Left ventricle myocardium inferior (tissue), 1 donor: Measurements from ENCODE around the gene TMBIM6. TPM values are rescaled to one million over a fixed set of nuclear protein-coding genes. Genes with fewer than 3 reads are reported as not detected.
"Not testable (repeated sequence)": the region's sequence is repeated elsewhere in the genome, so short reads cannot be mapped to it uniquely, and the experiment has no call there.

Source experiments
- DNase-seq: peaks from one replicate; pipeline ENCODE4 v3.0.0-alpha.2; 2020
- H3K27ac ChIP-seq: fragments of 200-600 bp; replicated peaks from 2 replicates; pipeline ENCODE4 v1.8.0; 2021
- H3K27me3 ChIP-seq: fragments of 200-600 bp; 2 replicates; pipeline ENCODE4 v1.8.0; 2021; ENCODE audit warnings: low read depth
- H3K36me3 ChIP-seq: fragments of 200-600 bp; 2 replicates; pipeline ENCODE4 v1.8.0; 2021
- H3K4me1 ChIP-seq: fragments of 200-600 bp; 2 replicates; pipeline ENCODE4 v1.8.0; 2021
- H3K4me3 ChIP-seq: fragments of 200-600 bp; 2 replicates; pipeline ENCODE4 v1.8.0; 2021; ENCODE audit warnings: mild to moderate bottlenecking, moderate library complexity
- H3K9me3 ChIP-seq: fragments of 200-600 bp; replicated peaks from 2 replicates; pipeline ENCODE4 v1.8.0; 2021
- intact Hi-C: fragments of 100-400 bp; cut with micrococcal nuclease; formaldehyde crosslinking; loops from one replicate; pipeline ENCODE4 v1.11.0; 2022
- total RNA-seq: library from RNA; stranded (reverse); fragmentation: NEBNext Ultra II Directional; extraction: Animal tissue kit (Norgen Biotek cat#: 25700); gene quantifications from one replicate; pipeline ENCODE4 v1.2.1, GENCODE V29; 2021
- TF ChIP-seq, protein P1 (sequence below): fragments of 200-600 bp; IDR thresholded peaks from 2 replicates; pipeline ENCODE4 v1.8.0; 2021; ENCODE audit warnings: antibody characterized with exemption, mild to moderate bottlenecking, borderline replicate concordance
- donor health status: DM: no; HTN: yes; CAD: no; lungs with severe emphysema.

TMBIM6 gene
- total RNA-seq, 1 donor from 2014 or later, result 215 TPM

DNA sequence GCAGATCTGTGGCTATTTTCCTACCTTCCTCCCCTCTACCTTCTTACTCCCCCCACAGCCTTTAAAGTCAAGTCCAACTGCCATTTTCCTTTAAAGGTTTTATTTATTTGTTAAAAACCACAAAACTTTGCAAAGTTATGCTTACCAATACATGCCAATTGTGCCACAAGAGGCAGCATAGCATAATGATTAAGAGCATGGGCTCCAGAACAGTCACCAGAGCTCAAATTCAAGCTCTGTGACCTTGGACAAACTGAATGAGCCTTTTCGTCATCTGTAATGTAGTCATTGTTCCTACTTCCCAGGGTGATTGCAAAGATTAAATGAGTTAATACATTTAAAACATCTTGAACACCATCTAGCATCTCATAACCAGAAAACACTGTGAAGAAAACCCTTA is 21.1 kb upstream of the TMBIM6 start:
- Histone ChIP-seq H3K9me3 (no peaks in the 10 kb centered on the region), H3K27ac (no peak overlapping the region), H3K36me3 (no peaks in the 10 kb centered on the region), H3K27me3 (peaks cover 24% of the 10 kb centered on the region), H3K4me1 (no peaks in the 10 kb centered on the region), H3K4me3 (no peak overlapping the region)
- TF ChIP-seq, protein P1, sequence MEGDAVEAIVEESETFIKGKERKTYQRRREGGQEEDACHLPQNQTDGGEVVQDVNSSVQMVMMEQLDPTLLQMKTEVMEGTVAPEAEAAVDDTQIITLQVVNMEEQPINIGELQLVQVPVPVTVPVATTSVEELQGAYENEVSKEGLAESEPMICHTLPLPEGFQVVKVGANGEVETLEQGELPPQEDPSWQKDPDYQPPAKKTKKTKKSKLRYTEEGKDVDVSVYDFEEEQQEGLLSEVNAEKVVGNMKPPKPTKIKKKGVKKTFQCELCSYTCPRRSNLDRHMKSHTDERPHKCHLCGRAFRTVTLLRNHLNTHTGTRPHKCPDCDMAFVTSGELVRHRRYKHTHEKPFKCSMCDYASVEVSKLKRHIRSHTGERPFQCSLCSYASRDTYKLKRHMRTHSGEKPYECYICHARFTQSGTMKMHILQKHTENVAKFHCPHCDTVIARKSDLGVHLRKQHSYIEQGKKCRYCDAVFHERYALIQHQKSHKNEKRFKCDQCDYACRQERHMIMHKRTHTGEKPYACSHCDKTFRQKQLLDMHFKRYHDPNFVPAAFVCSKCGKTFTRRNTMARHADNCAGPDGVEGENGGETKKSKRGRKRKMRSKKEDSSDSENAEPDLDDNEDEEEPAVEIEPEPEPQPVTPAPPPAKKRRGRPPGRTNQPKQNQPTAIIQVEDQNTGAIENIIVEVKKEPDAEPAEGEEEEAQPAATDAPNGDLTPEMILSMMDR, result no peak
- intact Hi-C loops, result no loop called here
- DNase-seq, result no peak

DNA sequence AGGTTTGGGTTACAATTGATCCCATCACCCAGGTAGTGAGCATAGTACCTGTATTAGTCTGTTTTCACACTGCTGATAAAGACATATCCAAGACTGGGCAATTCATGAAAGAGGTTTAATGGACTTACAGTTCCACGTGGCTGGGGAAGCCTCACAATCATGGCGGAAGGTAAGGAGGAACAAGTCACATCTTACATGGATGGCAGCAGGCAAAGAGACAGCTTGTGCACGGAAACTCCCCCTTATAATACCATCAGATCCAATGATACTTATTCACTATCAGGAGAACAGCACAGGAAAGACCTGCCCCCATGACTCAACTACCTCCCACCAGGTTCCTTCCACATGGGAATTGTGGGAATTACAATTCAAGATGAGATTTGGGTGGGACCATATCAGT is 20.0 kb upstream of the TMBIM6 start:
- DNase-seq, H3K9me3 ChIP-seq, intact Hi-C loops, H3K36me3 ChIP-seq, H3K27ac ChIP-seq, H3K4me1 ChIP-seq, H3K4me3 ChIP-seq: not testable (repeated sequence)
- H3K27me3 ChIP-seq, result peaks cover 20% of the 10 kb centered on the region

DNA sequence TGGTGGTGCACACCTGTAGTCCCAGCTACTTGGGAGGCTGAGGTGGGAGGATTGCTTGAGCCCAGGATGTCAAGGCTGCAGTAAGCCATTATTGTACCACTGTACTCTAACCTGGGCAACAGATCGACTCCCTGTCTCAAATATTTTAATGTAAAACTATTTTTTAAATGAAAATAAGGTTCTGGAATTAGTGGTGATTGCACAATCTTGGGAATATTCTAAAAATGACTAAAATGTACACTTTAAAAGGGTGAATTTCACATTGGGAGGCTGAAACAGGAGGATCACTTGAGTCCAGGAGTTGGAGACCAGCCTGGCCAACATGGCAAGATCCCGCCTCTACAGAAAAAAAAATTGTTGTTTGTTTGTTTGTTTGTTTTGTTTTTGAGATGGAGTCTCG is 12.9 kb upstream of the TMBIM6 start:
- no peaks in the 10 kb centered on the region for H3K36me3 ChIP-seq
- intact Hi-C loops, result no loop called here
- TF ChIP-seq, protein P1, result no peak
- no peak for DNase-seq
- no peaks in the 10 kb centered on the region for H3K9me3 ChIP-seq
- H3K4me3 ChIP-seq, result no peak overlapping the region
- no peak overlapping the region for H3K27ac ChIP-seq
- H3K27me3 ChIP-seq, result peaks cover 17% of the 10 kb centered on the region
- no peaks in the 10 kb centered on the region for H3K4me1 ChIP-seq

DNA sequence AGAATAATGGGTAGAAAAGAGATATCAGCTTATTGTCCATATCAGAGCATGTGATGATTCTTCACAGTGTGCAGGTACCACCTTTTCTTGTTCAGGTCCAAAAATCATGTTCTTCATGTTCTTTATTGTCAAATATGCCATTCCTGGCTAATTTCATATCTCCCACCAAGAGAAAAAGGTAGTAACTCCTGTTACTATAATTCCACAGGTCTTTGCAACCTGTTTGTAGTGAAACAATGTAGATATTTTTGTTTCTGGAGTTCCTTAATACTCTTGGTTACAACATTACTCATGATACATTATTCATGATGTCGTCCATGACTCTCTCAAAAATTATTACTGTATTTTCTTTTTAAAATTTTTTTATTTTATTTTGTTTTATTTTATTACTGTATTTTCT is 11.3 kb upstream of the TMBIM6 start:
- DNase-seq, result no peak
- TF ChIP-seq, protein P1, result no peak
- Histone ChIP-seq H3K27me3 (peaks cover 8% of the 10 kb centered on the region), H3K4me1 (no peaks in the 10 kb centered on the region), H3K9me3 (no peaks in the 10 kb centered on the region), H3K36me3 (no peaks in the 10 kb centered on the region), H3K27ac (no peak overlapping the region), H3K4me3 (no peak overlapping the region)
- intact Hi-C loops, result no loop called here

DNA sequence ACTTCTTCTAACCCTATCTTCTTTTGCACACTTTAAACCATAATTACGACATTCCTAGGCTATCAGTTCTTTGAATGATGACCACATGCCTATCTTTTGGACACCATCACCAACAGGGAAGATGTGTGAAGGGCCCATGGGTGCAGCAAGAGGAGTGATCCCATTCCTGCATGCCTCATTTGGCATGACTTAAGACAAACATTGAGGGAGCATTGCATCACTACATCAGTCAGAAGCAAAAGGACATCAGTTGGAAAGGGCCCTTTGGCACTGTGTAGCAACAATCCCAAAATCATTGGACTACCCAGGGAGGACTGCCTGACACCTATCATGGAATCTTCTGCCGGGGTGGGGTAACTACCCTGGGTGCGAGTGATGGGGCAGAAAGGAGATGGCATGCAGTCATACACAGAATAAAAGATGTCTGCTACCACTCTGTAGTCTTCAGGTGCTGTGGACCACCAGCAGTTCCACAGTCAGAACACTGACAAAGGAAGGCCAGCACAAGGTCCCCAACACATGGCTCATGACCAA is 10.7 kb upstream of the TMBIM6 start:
- Histone ChIP-seq H3K27ac (no peak overlapping the region), H3K27me3 (peaks cover 2% of the 10 kb centered on the region), H3K4me1 (no peaks in the 10 kb centered on the region), H3K9me3 (no peaks in the 10 kb centered on the region), H3K36me3 (no peaks in the 10 kb centered on the region), H3K4me3 (no peak overlapping the region)
- TF ChIP-seq, protein P1, result no peak
- DNase-seq, result no peak
- intact Hi-C loops, result no loop called here

DNA sequence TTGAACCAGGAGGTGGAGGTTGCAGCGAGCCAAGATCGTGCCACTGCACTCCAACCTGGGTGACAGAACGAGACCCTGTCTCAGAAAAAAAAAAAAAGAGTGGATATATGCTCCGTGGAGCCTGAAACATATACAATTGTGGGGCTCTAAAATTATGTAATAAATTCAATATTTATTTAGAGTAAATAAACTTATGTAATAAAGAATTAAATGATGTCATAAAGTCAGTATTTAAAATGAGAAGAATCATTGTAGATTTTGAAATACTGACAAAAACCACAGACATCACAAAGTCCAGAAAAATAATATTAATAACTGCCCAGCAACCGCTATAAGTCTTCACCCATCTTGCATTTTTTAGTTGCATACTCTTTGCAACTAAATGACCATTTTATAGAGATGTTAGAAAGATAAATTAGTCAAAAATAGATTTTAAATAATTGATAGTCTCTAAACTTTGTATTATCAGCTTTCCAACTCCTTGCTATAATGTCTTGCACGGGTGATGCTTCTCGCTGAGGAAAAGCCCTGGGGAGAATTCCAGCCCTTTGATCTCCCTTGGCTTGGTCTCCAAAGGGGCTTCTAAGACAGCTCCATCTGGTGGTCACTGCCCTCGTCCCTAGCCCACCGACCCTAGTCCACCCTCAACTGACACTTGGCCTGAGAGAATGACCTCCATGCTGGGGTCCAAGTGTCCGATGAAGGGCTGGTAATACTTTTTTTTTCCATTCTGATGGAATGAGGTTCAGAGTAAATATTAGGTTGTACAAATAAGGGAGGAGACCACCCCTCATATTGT is 7.9 kb upstream of the TMBIM6 start:
- DNase-seq, result no peak
- H3K4me1 ChIP-seq, result no peaks in the 10 kb centered on the region
- H3K27me3 ChIP-seq, result no peaks in the 10 kb centered on the region
- no peaks in the 10 kb centered on the region for H3K9me3 ChIP-seq
- TF ChIP-seq, protein P1, result no peak
- H3K36me3 ChIP-seq, result no peaks in the 10 kb centered on the region
- no peak overlapping the region for H3K27ac ChIP-seq
- no peak overlapping the region for H3K4me3 ChIP-seq
- intact Hi-C loops, result no loop called here

DNA sequence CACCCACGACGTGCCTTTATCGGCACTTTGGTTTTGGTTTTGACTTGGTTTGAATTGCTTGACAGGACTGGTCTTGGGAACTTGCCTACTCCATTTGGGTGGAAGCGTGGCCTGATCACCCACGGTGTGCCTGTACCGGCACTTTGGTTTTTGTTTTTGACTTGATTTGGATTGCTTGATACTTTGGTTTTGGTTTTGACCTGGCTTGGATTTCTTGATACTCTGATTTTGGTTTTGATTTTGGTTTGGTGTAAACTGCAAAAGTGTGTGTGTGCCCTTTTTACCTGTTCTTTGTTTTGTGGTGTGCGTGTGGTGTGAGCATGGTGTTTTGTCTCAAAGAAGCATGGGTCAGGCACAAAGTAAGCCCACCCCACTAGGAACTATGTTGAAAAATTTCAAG is 6.5 kb upstream of the TMBIM6 start:
- H3K9me3 ChIP-seq, H3K36me3 ChIP-seq, intact Hi-C loops, H3K27ac ChIP-seq, DNase-seq, H3K4me3 ChIP-seq, H3K4me1 ChIP-seq, H3K27me3 ChIP-seq: not testable (repeated sequence)

DNA sequence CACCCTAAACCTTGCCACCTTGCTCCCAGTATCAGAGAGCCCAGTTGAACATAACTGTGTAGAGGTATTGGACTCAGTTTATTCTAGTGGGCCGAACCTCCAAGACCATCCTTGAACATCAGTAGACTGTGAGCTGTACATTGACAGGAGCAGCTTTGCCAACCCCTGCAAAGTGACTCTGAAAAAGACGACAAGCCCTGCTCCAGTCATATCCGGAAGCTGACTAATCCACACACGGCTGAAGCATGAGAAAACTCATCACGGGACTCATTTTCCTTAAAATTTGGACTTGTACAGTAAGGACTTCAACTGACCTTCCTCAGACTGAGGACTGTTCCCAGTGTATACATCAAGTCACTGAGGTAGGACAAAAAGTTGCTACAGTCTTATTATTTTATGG is 2.6 kb upstream of the TMBIM6 start:
- H3K36me3 ChIP-seq, H3K4me3 ChIP-seq, H3K27ac ChIP-seq, DNase-seq, intact Hi-C loops, H3K9me3 ChIP-seq, H3K27me3 ChIP-seq: not testable (repeated sequence)
- H3K4me1 ChIP-seq, result peaks cover 23% of the 10 kb centered on the region

DNA sequence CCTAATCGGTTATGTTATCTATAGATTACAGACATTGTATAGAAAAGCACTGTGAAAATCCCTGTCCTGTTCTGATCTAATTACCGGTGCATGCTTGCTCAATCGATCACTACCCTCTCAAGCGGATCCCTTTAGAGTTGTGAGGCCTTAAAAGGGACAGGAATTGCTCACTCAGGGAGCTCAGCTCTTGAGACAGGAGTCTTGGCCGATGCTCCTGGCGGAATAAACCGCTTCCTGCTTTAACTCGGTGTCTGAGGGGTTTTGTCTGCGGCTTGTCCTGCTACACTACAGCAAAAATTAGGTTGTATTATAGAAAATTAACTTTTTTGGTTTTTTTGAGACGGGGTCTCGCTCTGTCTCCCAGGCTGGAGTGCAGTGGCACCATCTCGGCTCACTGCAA is 1.1 kb upstream of the TMBIM6 start:
- H3K9me3 ChIP-seq, H3K4me3 ChIP-seq, DNase-seq, H3K36me3 ChIP-seq, intact Hi-C loops, H3K27me3 ChIP-seq: not testable (repeated sequence)
- peak overlapping the region; percentile 98 for H3K27ac ChIP-seq
- H3K4me1 ChIP-seq, result peaks cover 39% of the 10 kb centered on the region
